GM12878 (cell line): ENCODE measurements around the gene DARS1. TPM values are rescaled to one million over a fixed set of nuclear protein-coding genes. Genes with fewer than 3 reads are reported as not detected.

Experiments
- E2F8 ChIP-seq: fragments of 450-650 bp; IDR thresholded peaks from 2 replicates; pipeline ENCODE4 v1.6.1; 2018; ENCODE audit warnings: mild to moderate bottlenecking, low read depth, moderate library complexity; ENCODE audit not compliant: partially characterized antibody
- GATAD2B ChIP-seq: fragments of 450-650 bp; conservative IDR thresholded peaks from 2 replicates; pipeline ENCODE4 v1.6.1; 2017; ENCODE audit warnings: low read depth, mild to moderate bottlenecking, moderate library complexity
- HDAC2 ChIP-seq: fragments of 200-600 bp; sonication (generic); IDR thresholded peaks from 2 replicates; pipeline ENCODE4 v1.6.1; 2017
- LARP7 ChIP-seq: fragments of 450-650 bp; IDR thresholded peaks from 2 replicates; pipeline ENCODE4 v1.6.1; 2017; ENCODE audit warnings: mild to moderate bottlenecking
- MXI1 ChIP-seq: fragments of 150-350 bp; IDR thresholded peaks from 2 replicates; pipeline ENCODE4 v1.6.1; 2011; ENCODE audit warnings: low read depth, mild to moderate bottlenecking, inconsistent platforms, low read length, improper control_type of control experiment
- RELB ChIP-seq: fragments of 450-650 bp; IDR thresholded peaks from 2 replicates; pipeline ENCODE4 v1.6.1; 2017; ENCODE audit warnings: low read depth, mild to moderate bottlenecking, moderate library complexity
- SMC3 ChIP-seq: IDR thresholded peaks from 2 replicates; pipeline ENCODE4 v1.6.1; 2011; ENCODE audit warnings: low read length, improper control_type of control experiment, borderline replicate concordance
- USF2 ChIP-seq: IDR thresholded peaks from 2 replicates; pipeline ENCODE4 v1.6.1; 2011; ENCODE audit warnings: low read depth, low read length, improper control_type of control experiment, borderline replicate concordance
- ZBTB33 ChIP-seq: fragments of 450-650 bp; IDR thresholded peaks from 2 replicates; pipeline ENCODE4 v1.6.1; 2017; ENCODE audit warnings: mild to moderate bottlenecking
- ZBTB40 ChIP-seq: fragments of 450-650 bp; IDR thresholded peaks from 2 replicates; pipeline ENCODE4 v1.6.1; 2016; ENCODE audit warnings: mild to moderate bottlenecking, moderate library complexity, borderline replicate concordance
- ZNF274 ChIP-seq: IDR thresholded peaks from one replicate; pipeline ENCODE4 v1.8.0; 2011; ENCODE audit not compliant: insufficient read length, insufficient read depth
- ZNF687 ChIP-seq: fragments of 450-650 bp; IDR thresholded peaks from 2 replicates; pipeline ENCODE4 v1.6.1; 2017; ENCODE audit warnings: mild to moderate bottlenecking, moderate library complexity
- polyA plus RNA-seq, 11 experiments: library from polyadenylated mRNA; depleted of rRNA in 4 of 11; unstranded in 6 of 11; stranded (reverse) in 5 of 11; fragments of >200 nt; fragmentation: Nextera tagmentation in 4 of 11; fragmentation: Illumina TruSeq in 1 of 11; extraction: Ambion mirVana in 4 of 11; extraction: Trizol in 1 of 11; gene quantifications; 1 replicate in 1 of 11; 2 replicates in 10 of 11; pipeline versions ENCODE4 v1.2.1 to v1.2.3, GENCODE V29; 2011 to 2016; ENCODE audit warnings: inconsistent platforms in 2 of 11, missing spikeins in 2 of 11, low read depth in 1 of 11
- total RNA-seq, 4 experiments: library from RNA; depleted of rRNA in 3 of 4; stranded (reverse); fragments of >200 nt in 3 of 4; fragmentation: Illumina TruSeq in 1 of 4; extraction: Trizol in 1 of 4; gene quantifications; 2 replicates each; pipeline versions ENCODE4 v1.2.1 to v1.2.3, GENCODE V29; 2013 to 2021

Gene DARS1
- total and polyA plus RNA-seq, 10 of the 15 experiments (the other 5 are each of a cell fraction or from before 2014, with no cell fraction given) = 91.0 to 387 (median 137) TPM

- TF ChIP-seq GATAD2B = 0 out of 2 replicates have a peak, but pooled peaks have one; percentile 50
- TF ChIP-seq LARP7 = no peak
- no peak for TF ChIP-seq USF2
- no peak for TF ChIP-seq E2F8
- TF ChIP-seq ZNF274 = no peak
- no peak for TF ChIP-seq ZBTB33
- no peak for TF ChIP-seq HDAC2
- no peak for TF ChIP-seq MXI1
- 0 out of 2 replicates have a peak, but pooled peaks have one; percentile 28 for TF ChIP-seq ZNF687
- TF ChIP-seq SMC3 = no peak
- no peak for TF ChIP-seq ZBTB40
- TF ChIP-seq RELB = peak; percentile 41; the same call in 1 of the 2 replicates
These were observed 22.9 kb upstream of the DARS1 start (continued) for GRCh38 chr2:136008205-136008865.
